GM21423 (cell line): ENCODE data around the gene ZNF790.
"Not testable (repeated sequence)": the region's sequence is repeated elsewhere in the genome, so short reads cannot be mapped to it uniquely, and the experiment has no call there.

Experiments used
- ATAC-seq: cut with Tn5 transposase; IDR thresholded peaks from one replicate; pipeline ENCODE4 v1.9.1; 2021; ENCODE audit warnings: mild to moderate bottlenecking, moderate library complexity; ENCODE audit not compliant: unreplicated experiment

The ZNF790 gene

GRCh38 chr19:36837906-36838783 lies at the start of gene ZNF790:
ZNF790 (minus strand) TSS chr19:36838387; CDS start chr19:36825619, 12,768 bp downstream.
- peak; percentile 88 for ATAC-seq

GRCh38 chr19:36876993-36877938 lies 39.1 kb upstream of the ZNF790 start:
- ATAC-seq, result no peak

GRCh38 chr19:36851898-36852297 lies 13.7 kb upstream of the ZNF790 start:
- no peak for ATAC-seq

GRCh38 chr19:36850559-36851442 lies 12.6 kb upstream of the ZNF790 start, which contains the start of gene ZNF345:
ZNF345 (plus strand) TSS chr19:36850876; CDS start chr19:36876831, 25,955 bp downstream.
- ATAC-seq, result peak; percentile 75

GRCh38 chr19:36849701-36850558 lies 11.7 kb upstream of the ZNF790 start:
- peak; percentile 86 for ATAC-seq

- ATAC-seq, result no peak
Measured at GRCh38 chr19:36847968-36848367, 9.8 kb upstream of the ZNF790 start.

GRCh38 chr19:36838784-36839324 lies 667 bp upstream of the ZNF790 start:
- ATAC-seq, result no peak

- no peak for ATAC-seq
Measured at GRCh38 chr19:36837176-36837905, 846 bp downstream of the ZNF790 start.

- ATAC-seq, result no peak
Measured at GRCh38 chr19:36833430-36833829, 4.8 kb downstream of the ZNF790 start.

GRCh38 chr19:36821758-36822157 lies 16.4 kb downstream of the ZNF790 start:
- ATAC-seq, result no peak

GRCh38 chr19:36819130-36819630 lies 19.0 kb downstream of the ZNF790 start:
- ATAC-seq, result no peak

GRCh38 chr19:36807029-36807428 lies 31.2 kb downstream of the ZNF790 start:
- ATAC-seq, result no peak

GRCh38 chr19:36805364-36805763 lies 32.8 kb downstream of the ZNF790 start:
- no peak for ATAC-seq

GRCh38 chr19:36797786-36798108 lies 40.4 kb downstream of the ZNF790 start:
- no peak for ATAC-seq

GRCh38 chr19:36796714-36796992 lies 41.5 kb downstream of the ZNF790 start:
- no peak for ATAC-seq

GRCh38 chr19:36791420-36792141 lies 46.6 kb downstream of the ZNF790 start:
- ATAC-seq, result not testable (repeated sequence)

GRCh38 chr19:36775768-36776167 lies 62.4 kb downstream of the ZNF790 start:
- no peak for ATAC-seq

GRCh38 chr19:36773223-36773579 lies 65.0 kb downstream of the ZNF790 start:
- ATAC-seq, result no peak
